Activated naive CD8-positive, alpha-beta T cell treated with anti-CD3 and anti-CD28 coated beads, Interleukin-2, amount 50 U/mL, for 24 hours (primary cell): Measurements from ENCODE around the gene CANX.
"Not testable (repeated sequence)": the region's sequence is repeated elsewhere in the genome, so short reads cannot be mapped to it uniquely, and the experiment has no call there.

Source experiments
- ATAC-seq: fragments of 150-1000 bp; cut with Tn5 transposase; one replicate; pipeline ENCODE4 v1.10.0; 2021
- DNase-seq: peaks from one replicate; pipeline ENCODE4 v3.0.0; 2021
- H3K27ac Mint-ChIP-seq: one replicate; pipeline ENCODE4 v1.8.0; 2021; ENCODE audit warnings: mild to moderate bottlenecking, mixed read lengths
- H3K27me3 Mint-ChIP-seq: one replicate; pipeline ENCODE4 v1.8.0; 2021; ENCODE audit warnings: mixed read lengths
- H3K36me3 Mint-ChIP-seq: one replicate; pipeline ENCODE4 v1.8.0; 2021; ENCODE audit warnings: low read depth, mixed read lengths
- H3K4me1 Mint-ChIP-seq: one replicate; pipeline ENCODE4 v1.8.0; 2021; ENCODE audit warnings: mixed read lengths
- H3K4me3 Mint-ChIP-seq: one replicate; pipeline ENCODE4 v1.8.0; 2021; ENCODE audit warnings: mild to moderate bottlenecking, moderate library complexity, mixed read lengths
- H3K9me3 Mint-ChIP-seq: one replicate; pipeline ENCODE4 v1.8.0; 2021; ENCODE audit warnings: mixed read lengths

The CANX gene

GRCh38 chr5:179698935-179699615, at the start of gene CANX:
Gene CANX, plus strand, starts transcription at chr5:179698967. Its CDS starts 6,715 bp downstream, at chr5:179705682.
- H3K27ac Mint-ChIP-seq: peak within 1 kb of the TSS; percentile 99
- DNase-seq: no peak
- H3K4me3 Mint-ChIP-seq: peak within 1 kb of the TSS; percentile 94
- peaks cover 46% of the 10 kb centered on the region for H3K36me3 Mint-ChIP-seq
- ATAC-seq: no peak
- H3K27me3 Mint-ChIP-seq: no peaks in the 10 kb centered on the region
- H3K9me3 Mint-ChIP-seq: no peaks in the 10 kb centered on the region
- peaks cover 49% of the 10 kb centered on the region for H3K4me1 Mint-ChIP-seq

GRCh38 chr5:179649166-179649703, 49.5 kb upstream of the CANX start:
- H3K36me3 Mint-ChIP-seq, DNase-seq, H3K4me1 Mint-ChIP-seq, ATAC-seq, H3K27me3 Mint-ChIP-seq, H3K9me3 Mint-ChIP-seq, H3K27ac Mint-ChIP-seq, H3K4me3 Mint-ChIP-seq: not testable (repeated sequence)

GRCh38 chr5:179650245-179650644, 48.5 kb upstream of the CANX start:
- H3K27me3 Mint-ChIP-seq, ATAC-seq, H3K36me3 Mint-ChIP-seq, H3K4me3 Mint-ChIP-seq, H3K27ac Mint-ChIP-seq, H3K9me3 Mint-ChIP-seq, H3K4me1 Mint-ChIP-seq, DNase-seq: not testable (repeated sequence)

- DNase-seq, H3K27me3 Mint-ChIP-seq, H3K27ac Mint-ChIP-seq, H3K4me1 Mint-ChIP-seq, ATAC-seq, H3K4me3 Mint-ChIP-seq, H3K9me3 Mint-ChIP-seq, H3K36me3 Mint-ChIP-seq: not testable (repeated sequence)
Measured at GRCh38 chr5:179653135-179653534, 45.6 kb upstream of the CANX start.

GRCh38 chr5:179657302-179658178, 41.2 kb upstream of the CANX start:
- H3K27me3 Mint-ChIP-seq, H3K27ac Mint-ChIP-seq, H3K36me3 Mint-ChIP-seq, H3K4me3 Mint-ChIP-seq, H3K4me1 Mint-ChIP-seq, DNase-seq, H3K9me3 Mint-ChIP-seq: not testable (repeated sequence)
- peak; percentile 97 for ATAC-seq

- peak overlapping the region; percentile 74 for H3K4me3 Mint-ChIP-seq
- not testable (repeated sequence) for H3K36me3 Mint-ChIP-seq, H3K4me1 Mint-ChIP-seq, H3K9me3 Mint-ChIP-seq, ATAC-seq, DNase-seq, H3K27me3 Mint-ChIP-seq, H3K27ac Mint-ChIP-seq
Measured at GRCh38 chr5:179658179-179658856, 40.4 kb upstream of the CANX start.

GRCh38 chr5:179661647-179662046, 37.1 kb upstream of the CANX start:
- H3K4me3 Mint-ChIP-seq, H3K27ac Mint-ChIP-seq, H3K4me1 Mint-ChIP-seq, H3K27me3 Mint-ChIP-seq, DNase-seq, ATAC-seq, H3K36me3 Mint-ChIP-seq, H3K9me3 Mint-ChIP-seq: not testable (repeated sequence)

- no peaks in the 10 kb centered on the region for H3K4me1 Mint-ChIP-seq
- no peaks in the 10 kb centered on the region for H3K27me3 Mint-ChIP-seq
- H3K36me3 Mint-ChIP-seq: peaks cover 2% of the 10 kb centered on the region
- peak; percentile 37 for DNase-seq
- ATAC-seq: peak; percentile 57
- no peak overlapping the region for H3K27ac Mint-ChIP-seq
- no peaks in the 10 kb centered on the region for H3K9me3 Mint-ChIP-seq
- no peak overlapping the region for H3K4me3 Mint-ChIP-seq
Measured at GRCh38 chr5:179668391-179668790, 30.4 kb upstream of the CANX start.

GRCh38 chr5:179678223-179679013, 20.3 kb upstream of the CANX start:
- no peaks in the 10 kb centered on the region for H3K9me3 Mint-ChIP-seq
- DNase-seq: peak; percentile 96
- H3K27ac Mint-ChIP-seq: peak overlapping the region; percentile 99
- no peaks in the 10 kb centered on the region for H3K27me3 Mint-ChIP-seq
- peak; percentile 92 for ATAC-seq
- H3K4me1 Mint-ChIP-seq: peaks cover 32% of the 10 kb centered on the region
- H3K4me3 Mint-ChIP-seq: peak overlapping the region; percentile 99
- peaks cover 18% of the 10 kb centered on the region for H3K36me3 Mint-ChIP-seq

- peak overlapping the region; percentile 99 for H3K27ac Mint-ChIP-seq
- peak overlapping the region; percentile 99 for H3K4me3 Mint-ChIP-seq
- no peaks in the 10 kb centered on the region for H3K27me3 Mint-ChIP-seq
- DNase-seq: peak; percentile 80
- peaks cover 18% of the 10 kb centered on the region for H3K36me3 Mint-ChIP-seq
- no peaks in the 10 kb centered on the region for H3K9me3 Mint-ChIP-seq
- peaks cover 32% of the 10 kb centered on the region for H3K4me1 Mint-ChIP-seq
- ATAC-seq: peak; percentile 52
Measured at GRCh38 chr5:179679014-179679674, 19.6 kb upstream of the CANX start.

GRCh38 chr5:179680014-179680779, 18.6 kb upstream of the CANX start:
- ATAC-seq (no peak), DNase-seq (no peak)
- Mint-ChIP-seq H3K27me3 (no peaks in the 10 kb centered on the region), H3K4me1 (peaks cover 32% of the 10 kb centered on the region), H3K27ac (peak overlapping the region; percentile 54), H3K4me3 (peak overlapping the region; percentile 99), H3K36me3 (peaks cover 18% of the 10 kb centered on the region), H3K9me3 (no peaks in the 10 kb centered on the region)

GRCh38 chr5:179680780-179681401, 17.9 kb upstream of the CANX start, which contains the start of gene CBY3:
Gene CBY3, minus strand, starts transcription at chr5:179681034. Its CDS starts 116 bp downstream, at chr5:179680918.
- H3K27ac Mint-ChIP-seq: peak within 1 kb of the TSS; percentile 54
- H3K4me1 Mint-ChIP-seq: peaks cover 30% of the 10 kb centered on the region
- no peaks in the 10 kb centered on the region for H3K9me3 Mint-ChIP-seq
- peaks cover 18% of the 10 kb centered on the region for H3K36me3 Mint-ChIP-seq
- DNase-seq: no peak
- peak within 1 kb of the TSS; percentile 99 for H3K4me3 Mint-ChIP-seq
- ATAC-seq: no peak
- H3K27me3 Mint-ChIP-seq: no peaks in the 10 kb centered on the region
